Natural killer cell treated with Interleukin-12 subunit alpha and Interleukin-12 subunit beta and Interleukin-15 and Interleukin-18, amount 100 ng/mL, for 72 hours (primary cell): Measurements from ENCODE around the gene ADAM17. TPM values are rescaled to one million over a fixed set of nuclear protein-coding genes. Genes with fewer than 3 reads are reported as not detected.

ENCODE experiments used
- ATAC-seq, 2 donors: fragments of 150-1000 bp; cut with Tn5 transposase in 1 of 2; sonication (Bioruptor Pico), chemical (Tn5 transposase) in 1 of 2; 2 replicates each; pipeline ENCODE4 v1.10.0; 2021
- DNase-seq: peaks from one replicate; pipeline ENCODE4 v3.0.0; 2022; ENCODE audit warnings: low spot score
- H3K27ac Mint-ChIP-seq, 2 donors: 1 replicate in 1 of 2; 2 replicates in 1 of 2; pipeline ENCODE4 v1.8.0; 2022; ENCODE audit warnings: mixed read lengths in 2 of 2, mild to moderate bottlenecking in 1 of 2, moderate library complexity in 1 of 2
- H3K27me3 Mint-ChIP-seq, 2 donors: 1 replicate in 1 of 2; 2 replicates in 1 of 2; pipeline ENCODE4 v1.8.0; 2022; ENCODE audit warnings: mixed read lengths in 2 of 2
- H3K36me3 Mint-ChIP-seq: one replicate; pipeline ENCODE4 v1.8.0; 2022; ENCODE audit warnings: mixed read lengths
- H3K4me1 Mint-ChIP-seq, 2 donors: 1 replicate in 1 of 2; 2 replicates in 1 of 2; pipeline ENCODE4 v1.8.0; 2022; ENCODE audit warnings: low read depth in 2 of 2, mixed read lengths in 2 of 2, mild to moderate bottlenecking in 1 of 2
- H3K4me3 Mint-ChIP-seq: one replicate; pipeline ENCODE4 v1.8.0; 2022; ENCODE audit warnings: mixed read lengths
- H3K9me3 Mint-ChIP-seq: 2 replicates; pipeline ENCODE4 v1.8.0; 2022; ENCODE audit warnings: mixed read lengths
- total RNA-seq, 2 donors: library from RNA; stranded (reverse); gene quantifications; one replicate each; pipeline ENCODE4 v1.2.3, GENCODE V29; 2022

ADAM17 gene
- total RNA-seq, 2 donors from 2014 or later = 62.1 to 85.1 TPM

GRCh38 chr2:9466147-9466683, 89.4 kb downstream of the ADAM17 start:
- no peak overlapping the region for H3K27ac Mint-ChIP-seq
- H3K9me3 Mint-ChIP-seq = no peaks in the 10 kb centered on the region
- peaks cover 6% of the 10 kb centered on the region for H3K36me3 Mint-ChIP-seq
- no peak overlapping the region for H3K4me3 Mint-ChIP-seq
- DNase-seq (no peak), ATAC-seq (no peak)
- no peaks in the 10 kb centered on the region for H3K27me3 Mint-ChIP-seq
- peaks cover 5 to 10% of the 10 kb centered on the region in 2 donors for H3K4me1 Mint-ChIP-seq

GRCh38 chr2:9465170-9465569, 90.5 kb downstream of the ADAM17 start:
- Mint-ChIP-seq H3K27ac (no peak overlapping the region), H3K9me3 (no peaks in the 10 kb centered on the region), H3K4me3 (no peak overlapping the region), H3K36me3 (peaks cover 10% of the 10 kb centered on the region), H3K4me1 (peaks cover 5 to 10% of the 10 kb centered on the region in 2 donors), H3K27me3 (no peaks in the 10 kb centered on the region)
- ATAC-seq = no peak
- DNase-seq = no peak

GRCh38 chr2:9463698-9464034, 92.0 kb downstream of the ADAM17 start:
- Mint-ChIP-seq H3K27ac (peak overlapping the region; percentile 65 to 76), H3K4me1 (peaks cover 5 to 10% of the 10 kb centered on the region in 2 donors), H3K27me3 (no peaks in the 10 kb centered on the region), H3K9me3 (no peaks in the 10 kb centered on the region), H3K36me3 (peaks cover 21% of the 10 kb centered on the region), H3K4me3 (no peak overlapping the region)
- DNase-seq = peak; percentile 68
- ATAC-seq = peak; percentile 95 to 96

- Mint-ChIP-seq H3K36me3 (peaks cover 21% of the 10 kb centered on the region), H3K4me1 (peaks cover 5 to 10% of the 10 kb centered on the region in 2 donors), H3K27me3 (no peaks in the 10 kb centered on the region), H3K4me3 (peak overlapping the region; percentile 50), H3K9me3 (no peaks in the 10 kb centered on the region), H3K27ac (peak overlapping the region; percentile 65 to 76)
- DNase-seq (no peak), ATAC-seq (peak; percentile 85 to 86)
Observed at GRCh38 chr2:9462886-9463697, 92.5 kb downstream of the ADAM17 start.

GRCh38 chr2:9462313-9462712, 93.3 kb downstream of the ADAM17 start:
- H3K27me3 Mint-ChIP-seq = no peaks in the 10 kb centered on the region
- no peak overlapping the region for H3K4me3 Mint-ChIP-seq
- DNase-seq = no peak
- peaks cover 5 to 10% of the 10 kb centered on the region in 2 donors for H3K4me1 Mint-ChIP-seq
- no peak overlapping the region for H3K27ac Mint-ChIP-seq
- H3K9me3 Mint-ChIP-seq = no peaks in the 10 kb centered on the region
- peaks cover 21% of the 10 kb centered on the region for H3K36me3 Mint-ChIP-seq
- ATAC-seq = no peak

GRCh38 chr2:9461079-9461478, 94.6 kb downstream of the ADAM17 start:
- no peaks in the 10 kb centered on the region for H3K27me3 Mint-ChIP-seq
- no peak for ATAC-seq
- H3K4me1 Mint-ChIP-seq = peaks cover 5 to 10% of the 10 kb centered on the region in 2 donors
- peaks cover 26% of the 10 kb centered on the region for H3K36me3 Mint-ChIP-seq
- H3K4me3 Mint-ChIP-seq = no peak overlapping the region
- no peak for DNase-seq
- H3K27ac Mint-ChIP-seq = peak overlapping the region in 1 of 2 donors; percentile 48
- H3K9me3 Mint-ChIP-seq = no peaks in the 10 kb centered on the region

- ATAC-seq (no peak), DNase-seq (no peak)
- Mint-ChIP-seq H3K9me3 (no peaks in the 10 kb centered on the region), H3K36me3 (peaks cover 26% of the 10 kb centered on the region), H3K27ac (peak overlapping the region in 1 of 2 donors; percentile 48), H3K27me3 (no peaks in the 10 kb centered on the region), H3K4me3 (no peak overlapping the region), H3K4me1 (peaks cover 5 to 10% of the 10 kb centered on the region in 2 donors)
Observed at GRCh38 chr2:9460441-9461017, 95.1 kb downstream of the ADAM17 start.

GRCh38 chr2:9451231-9451630, 104.4 kb downstream of the ADAM17 start:
- Mint-ChIP-seq H3K27me3 (no peaks in the 10 kb centered on the region), H3K27ac (no peak overlapping the region), H3K36me3 (peaks cover 16% of the 10 kb centered on the region), H3K4me3 (no peak overlapping the region), H3K9me3 (no peaks in the 10 kb centered on the region), H3K4me1 (no peaks in the 10 kb centered on the region)
- DNase-seq (no peak), ATAC-seq (no peak)

GRCh38 chr2:9445089-9445488, 110.5 kb downstream of the ADAM17 start:
- DNase-seq (no peak), ATAC-seq (no peak)
- Mint-ChIP-seq H3K9me3 (no peaks in the 10 kb centered on the region), H3K4me3 (no peak overlapping the region), H3K36me3 (peaks cover 40% of the 10 kb centered on the region), H3K27ac (no peak overlapping the region), H3K27me3 (no peaks in the 10 kb centered on the region), H3K4me1 (no peaks in the 10 kb centered on the region)

- Mint-ChIP-seq H3K9me3 (no peaks in the 10 kb centered on the region), H3K27me3 (no peaks in the 10 kb centered on the region), H3K4me1 (no peaks in the 10 kb centered on the region), H3K36me3 (peaks cover 38% of the 10 kb centered on the region), H3K4me3 (no peak overlapping the region), H3K27ac (no peak overlapping the region)
- DNase-seq = no peak
- ATAC-seq = no peak
Observed at GRCh38 chr2:9443526-9443925, 112.1 kb downstream of the ADAM17 start.

GRCh38 chr2:9441556-9441955, 114.1 kb downstream of the ADAM17 start:
- H3K27me3 Mint-ChIP-seq = no peaks in the 10 kb centered on the region
- no peak for ATAC-seq
- H3K36me3 Mint-ChIP-seq = peaks cover 33% of the 10 kb centered on the region
- no peak overlapping the region for H3K27ac Mint-ChIP-seq
- DNase-seq = no peak
- no peaks in the 10 kb centered on the region for H3K4me1 Mint-ChIP-seq
- H3K9me3 Mint-ChIP-seq = no peaks in the 10 kb centered on the region
- H3K4me3 Mint-ChIP-seq = no peak overlapping the region

- Mint-ChIP-seq H3K4me3 (no peak overlapping the region), H3K9me3 (no peaks in the 10 kb centered on the region), H3K36me3 (peaks cover 30% of the 10 kb centered on the region), H3K4me1 (no peaks in the 10 kb centered on the region), H3K27ac (no peak overlapping the region), H3K27me3 (no peaks in the 10 kb centered on the region)
- DNase-seq (no peak), ATAC-seq (no peak)
Observed at GRCh38 chr2:9440058-9440727, 115.4 kb downstream of the ADAM17 start.

- H3K36me3 Mint-ChIP-seq = peaks cover 26% of the 10 kb centered on the region
- ATAC-seq (no peak), DNase-seq (no peak)
- no peaks in the 10 kb centered on the region for H3K27me3 Mint-ChIP-seq
- no peak overlapping the region for H3K4me3 Mint-ChIP-seq
- no peaks in the 10 kb centered on the region for H3K4me1 Mint-ChIP-seq
- no peaks in the 10 kb centered on the region for H3K9me3 Mint-ChIP-seq
- no peak overlapping the region for H3K27ac Mint-ChIP-seq
Observed at GRCh38 chr2:9439536-9439935, 116.1 kb downstream of the ADAM17 start.
